Stimulated activated CD4-positive, alpha-beta T cell treated with anti-CD3 and anti-CD28 coated beads, Interleukin-2, amount 100 ng/mL, for 4 hours (primary cell): ENCODE data around the gene PEMT.

Experiments used
- DNase-seq: peaks from one replicate; pipeline ENCODE4 v3.0.0-alpha.2; 2020; ENCODE audit warnings: low read depth

The PEMT gene

DNA sequence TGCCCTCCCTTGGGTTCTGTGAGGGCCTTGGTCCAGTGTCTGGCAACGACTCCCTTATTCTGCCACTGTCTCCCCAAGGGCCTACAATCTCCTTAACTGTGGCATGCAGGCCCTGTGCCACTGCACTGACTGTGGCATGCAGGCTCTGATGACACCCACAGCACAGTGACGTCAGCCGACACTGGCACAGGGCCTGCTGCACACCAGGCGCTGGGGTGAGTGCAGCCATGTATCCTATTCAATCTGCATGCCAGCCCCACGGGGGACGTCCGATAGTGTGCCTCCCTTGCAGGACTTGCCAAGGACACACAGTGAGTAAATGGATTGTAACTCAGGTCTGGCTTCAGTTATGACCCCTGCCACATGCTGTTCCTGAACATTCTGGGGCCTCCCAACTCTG lies 55.6 kb downstream of the PEMT start:
- DNase-seq: no peak

DNA sequence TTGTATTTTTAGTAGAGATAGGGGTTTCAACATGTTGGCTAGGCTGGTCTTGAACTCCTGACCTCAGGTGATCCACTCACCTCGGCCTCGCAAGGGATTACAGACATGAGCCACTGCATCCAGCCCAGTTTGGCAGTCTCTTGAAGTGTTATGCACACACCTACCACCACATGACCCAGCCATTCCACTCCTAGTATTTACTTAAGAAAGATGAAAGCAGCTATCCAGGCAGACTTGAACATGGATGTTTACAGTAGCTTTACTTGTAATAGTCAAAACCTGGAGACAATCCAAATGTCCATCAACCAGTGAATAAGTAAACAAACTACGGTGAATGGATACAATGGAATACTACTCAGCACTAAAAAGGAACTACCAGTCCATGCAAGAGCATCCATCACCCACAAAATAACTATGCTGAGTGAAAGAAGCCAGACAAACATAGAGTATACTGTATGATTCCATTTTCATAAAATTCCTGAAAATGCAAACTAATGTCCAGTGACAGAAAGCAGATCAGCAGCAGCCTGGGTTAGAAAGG lies 57.5 kb downstream of the PEMT start:
- no peak for DNase-seq

DNA sequence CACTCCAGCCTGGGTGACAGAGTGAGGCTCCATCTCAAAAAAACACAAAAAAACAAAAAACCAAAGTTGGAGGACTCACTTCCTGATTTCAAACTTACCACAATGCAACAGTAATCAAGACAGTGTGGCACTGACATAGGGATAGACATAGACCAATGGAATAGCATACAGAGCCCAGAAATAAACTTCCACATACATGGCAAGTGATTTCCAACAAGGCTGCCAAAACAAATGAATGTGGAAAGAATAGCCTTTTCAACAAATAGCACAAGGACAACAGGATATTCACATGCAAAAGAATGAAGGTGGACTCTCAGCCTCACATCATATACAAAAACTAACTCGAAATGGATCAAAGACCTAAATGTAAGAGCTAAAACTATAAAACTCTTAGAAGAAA lies 58.5 kb downstream of the PEMT start:
- DNase-seq: no peak

DNA sequence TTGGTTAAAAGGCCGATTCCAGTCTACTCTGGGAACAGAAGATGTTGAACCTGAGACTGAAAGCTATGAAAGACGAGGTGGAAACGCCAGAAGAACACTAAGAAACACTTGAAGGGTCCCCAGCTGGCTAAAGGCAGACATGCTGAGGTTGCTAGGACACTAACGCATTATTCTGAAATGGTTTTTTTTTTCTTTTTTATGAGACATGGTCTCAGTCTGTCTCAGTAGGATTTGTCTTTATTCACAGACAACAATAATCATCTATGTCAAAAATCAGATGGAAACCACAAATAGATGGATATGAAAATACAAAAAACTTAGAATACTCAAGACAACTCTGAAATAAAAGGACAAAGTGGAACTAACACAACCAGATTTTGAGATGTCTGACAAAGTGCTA lies 60.4 kb downstream of the PEMT start:
- no peak for DNase-seq

DNA sequence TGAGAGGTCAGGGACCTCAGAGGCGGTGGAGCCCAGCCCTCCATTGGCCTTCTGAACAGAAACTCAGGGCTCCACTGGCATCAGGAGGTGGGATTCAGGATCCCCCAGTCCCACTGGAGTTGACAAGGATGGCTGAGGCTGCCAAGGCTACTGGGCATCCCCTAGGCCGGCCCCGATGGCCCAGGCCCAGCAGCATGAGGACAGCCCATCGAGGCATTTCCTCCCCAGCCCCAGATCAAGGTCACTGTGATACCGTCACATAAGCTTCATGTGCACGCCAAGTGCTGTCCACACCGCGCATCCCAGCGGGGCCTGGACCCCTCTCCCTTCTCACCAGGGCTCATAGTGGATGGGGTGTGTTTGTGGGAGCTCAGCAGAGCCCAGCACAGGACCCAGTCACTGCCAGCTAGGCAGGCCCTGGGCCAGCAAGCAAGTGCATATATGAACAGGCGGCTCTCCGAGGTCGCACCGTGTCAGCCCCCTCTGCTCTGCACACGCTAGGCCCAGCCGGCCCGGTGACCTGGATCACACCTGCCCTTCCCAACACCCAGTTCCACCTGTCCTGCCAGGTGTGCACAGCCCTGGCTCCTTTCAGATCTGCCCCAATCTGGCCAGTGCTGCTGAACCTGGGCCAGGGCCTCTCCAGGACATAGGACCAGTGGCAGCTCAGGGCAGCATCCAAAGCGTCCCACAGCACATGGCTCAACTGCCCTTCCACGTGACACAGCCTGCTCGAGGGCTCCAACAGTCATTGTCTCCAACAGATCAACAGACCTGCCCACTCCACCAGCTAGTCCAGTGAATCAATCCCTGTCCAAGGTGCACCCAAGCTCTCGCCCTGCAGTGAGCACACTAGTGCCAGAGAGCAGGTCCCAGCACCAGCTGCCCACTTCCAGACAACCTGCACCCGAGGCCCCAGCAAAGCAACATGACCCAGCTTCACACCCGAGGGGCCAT lies 62.5 kb downstream of the PEMT start:
- DNase-seq: no peak

DNA sequence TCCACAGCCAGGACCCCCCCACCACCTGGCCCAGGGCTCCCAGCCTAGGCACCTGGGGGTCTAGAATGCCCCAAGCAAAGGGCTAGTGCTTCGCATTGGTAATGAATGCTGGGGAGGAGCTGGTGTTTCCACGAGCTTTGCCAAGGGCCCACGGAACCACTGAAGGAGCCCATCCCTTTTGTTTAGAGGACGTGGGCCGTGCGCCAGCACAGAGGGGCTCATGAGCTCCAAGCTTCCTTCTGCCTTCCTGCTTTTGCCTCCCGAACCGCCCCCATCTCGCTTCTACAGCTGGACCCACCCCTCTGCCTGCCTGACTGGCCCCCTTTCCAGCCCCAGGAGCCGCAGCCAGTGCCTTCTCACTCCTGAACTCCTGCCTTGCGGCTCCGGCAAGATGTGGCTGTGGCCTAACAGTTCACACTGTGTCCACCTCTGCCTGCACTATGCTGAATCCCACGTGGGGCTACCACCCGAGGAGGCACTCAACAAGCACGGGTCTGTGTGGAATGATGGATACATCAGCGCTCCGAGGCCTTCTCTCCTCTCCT lies 63.5 kb downstream of the PEMT start:
- no peak for DNase-seq

DNA sequence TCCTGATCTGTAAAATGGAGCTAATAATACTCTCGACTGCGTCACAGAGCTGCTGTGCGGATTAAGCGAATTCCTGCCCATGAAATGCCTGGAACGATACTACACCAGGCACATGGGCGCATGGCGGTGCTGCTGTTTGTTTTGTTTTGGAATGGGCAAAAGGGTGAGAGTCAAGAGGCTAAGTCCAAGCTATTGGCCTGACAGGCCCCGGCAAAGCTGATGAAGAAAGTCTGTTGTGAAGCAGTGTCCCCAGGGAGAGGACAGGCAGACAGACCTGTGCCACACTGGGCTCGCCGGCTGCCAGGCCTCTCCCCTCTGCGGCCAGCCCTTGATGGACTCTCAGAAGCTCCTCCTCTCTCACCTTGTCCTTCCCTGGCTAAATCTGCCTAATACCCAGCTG lies 64.0 kb downstream of the PEMT start:
- no peak for DNase-seq

DNA sequence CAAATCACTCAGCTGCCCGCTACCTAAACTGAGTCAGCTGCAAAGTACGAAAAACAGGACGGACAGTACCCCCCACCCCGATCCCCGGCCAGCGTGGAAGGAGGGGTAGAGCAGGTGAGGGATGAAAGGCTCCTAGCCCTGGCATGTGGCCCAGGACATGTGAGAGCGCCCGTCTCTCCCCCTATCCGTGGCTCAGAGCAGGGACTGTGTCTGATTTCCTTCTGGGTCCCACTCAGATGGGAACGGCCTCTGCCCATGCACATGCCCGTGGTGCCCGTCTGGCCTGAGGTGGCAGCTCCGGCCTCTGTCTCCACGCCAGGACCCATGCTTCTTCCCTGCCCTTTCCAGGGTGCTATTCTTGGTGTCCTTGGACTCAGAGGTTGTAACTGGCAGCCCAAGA lies 65.1 kb downstream of the PEMT start:
- DNase-seq: no peak

DNA sequence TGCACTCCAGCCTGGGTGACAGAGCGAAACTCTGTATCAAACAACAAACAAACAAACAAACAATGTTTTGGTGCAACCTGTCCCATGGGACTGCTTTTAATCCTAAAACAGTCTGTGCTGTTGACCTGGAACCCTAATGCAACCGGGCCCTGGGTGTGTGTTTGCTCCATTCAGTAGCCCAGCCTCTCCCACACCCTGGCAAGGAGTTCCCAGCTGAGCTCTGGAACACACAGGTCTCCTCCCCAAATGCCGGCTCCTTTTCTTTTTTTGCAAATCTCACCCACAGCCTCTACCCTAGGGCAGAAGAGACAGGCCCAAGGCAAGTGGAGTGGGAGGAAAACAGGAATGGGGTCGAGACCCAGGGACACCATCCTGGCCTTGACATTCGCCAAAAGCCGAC lies 65.6 kb downstream of the PEMT start:
- no peak for DNase-seq

DNA sequence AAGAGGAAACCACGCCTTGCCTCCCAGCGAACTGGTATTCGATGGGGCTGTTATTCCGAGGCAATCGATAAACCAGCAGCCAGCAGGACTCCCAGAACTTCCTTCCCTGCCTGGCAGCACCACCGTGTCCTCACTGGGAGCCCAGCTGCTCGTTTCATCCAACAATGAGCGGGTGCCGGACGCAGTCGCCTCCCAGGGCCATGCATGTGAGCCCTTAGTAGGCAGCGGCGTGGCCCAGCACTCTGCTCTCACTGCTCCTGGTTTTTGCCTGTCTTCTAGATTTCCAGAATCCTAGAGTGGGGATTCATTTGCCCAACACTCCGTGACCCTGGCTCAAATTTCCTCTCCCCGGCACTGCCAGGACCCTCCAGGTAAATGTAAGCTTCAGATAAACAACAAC lies 66.2 kb downstream of the PEMT start:
- DNase-seq: no peak

DNA sequence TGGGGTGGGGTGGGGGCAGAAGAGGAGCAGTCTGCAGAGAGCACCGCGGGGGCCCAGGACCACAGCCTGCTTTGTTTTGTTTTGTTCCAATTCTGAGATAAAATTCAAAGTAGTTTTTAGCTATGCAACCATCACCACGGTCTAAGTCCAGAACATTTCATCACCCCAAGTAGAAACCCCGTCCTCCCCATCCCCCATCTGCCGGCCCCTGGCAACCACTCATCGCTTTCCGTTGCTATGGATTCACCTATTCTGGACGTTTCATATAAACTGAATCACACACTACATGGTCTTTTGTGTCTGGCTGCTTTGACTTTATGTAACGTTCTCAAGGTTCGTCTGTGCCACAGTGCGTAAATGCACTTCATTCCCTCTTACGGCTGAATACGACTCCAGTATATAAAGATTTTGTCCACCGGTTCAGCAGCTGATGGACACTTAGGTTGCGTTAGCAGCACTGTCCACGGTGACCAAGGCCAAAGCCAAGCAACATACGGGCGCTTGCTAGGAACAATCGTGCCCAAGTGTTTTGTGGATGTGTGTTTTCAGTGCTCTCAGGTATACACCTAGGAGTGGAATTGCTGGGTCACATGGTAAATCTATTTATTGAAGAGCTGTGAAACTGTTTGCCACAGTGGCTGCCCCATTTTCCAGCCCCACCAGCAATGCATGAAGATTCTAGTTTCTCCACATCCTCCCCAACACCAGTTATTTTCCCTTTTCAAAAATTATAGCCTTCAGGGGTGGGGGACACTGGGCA lies 67.6 kb downstream of the PEMT start:
- DNase-seq: no peak

DNA sequence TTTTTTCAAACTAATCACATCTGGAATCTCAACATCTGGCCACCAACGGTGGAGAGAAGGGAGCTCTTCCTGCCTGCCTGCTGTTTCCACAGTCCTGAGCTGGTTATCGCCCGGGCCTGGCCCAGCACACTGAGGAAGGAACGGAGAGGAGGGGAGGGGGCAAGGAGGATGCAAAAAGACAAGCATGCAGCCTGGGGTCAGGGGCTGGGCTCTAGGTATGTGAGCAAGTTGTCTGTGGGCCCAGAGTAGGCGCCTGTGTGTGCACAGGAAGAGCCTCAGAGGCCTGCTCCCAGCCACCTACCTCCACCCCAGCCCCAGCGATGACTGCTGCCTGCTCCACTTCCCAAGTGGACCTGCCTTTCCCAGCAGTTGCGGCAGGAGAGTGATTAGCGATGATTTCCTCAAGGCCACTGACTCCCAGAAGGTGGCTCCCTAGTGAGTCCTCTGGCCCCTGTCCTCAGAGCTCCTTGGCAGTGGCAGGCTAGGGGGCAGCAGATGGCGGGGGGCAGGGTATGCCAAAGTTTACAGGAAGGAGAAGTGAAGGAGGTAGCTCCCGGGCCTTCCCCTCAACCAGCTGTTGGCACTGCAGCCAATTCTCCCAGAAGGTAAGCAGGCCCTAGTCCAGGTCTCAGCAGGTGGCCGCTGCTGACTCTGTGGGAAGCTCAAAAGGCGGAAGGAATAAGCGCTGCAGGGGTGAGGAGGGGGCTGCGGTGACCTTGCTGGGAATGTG lies 68.3 kb downstream of the PEMT start:
- no peak for DNase-seq

DNA sequence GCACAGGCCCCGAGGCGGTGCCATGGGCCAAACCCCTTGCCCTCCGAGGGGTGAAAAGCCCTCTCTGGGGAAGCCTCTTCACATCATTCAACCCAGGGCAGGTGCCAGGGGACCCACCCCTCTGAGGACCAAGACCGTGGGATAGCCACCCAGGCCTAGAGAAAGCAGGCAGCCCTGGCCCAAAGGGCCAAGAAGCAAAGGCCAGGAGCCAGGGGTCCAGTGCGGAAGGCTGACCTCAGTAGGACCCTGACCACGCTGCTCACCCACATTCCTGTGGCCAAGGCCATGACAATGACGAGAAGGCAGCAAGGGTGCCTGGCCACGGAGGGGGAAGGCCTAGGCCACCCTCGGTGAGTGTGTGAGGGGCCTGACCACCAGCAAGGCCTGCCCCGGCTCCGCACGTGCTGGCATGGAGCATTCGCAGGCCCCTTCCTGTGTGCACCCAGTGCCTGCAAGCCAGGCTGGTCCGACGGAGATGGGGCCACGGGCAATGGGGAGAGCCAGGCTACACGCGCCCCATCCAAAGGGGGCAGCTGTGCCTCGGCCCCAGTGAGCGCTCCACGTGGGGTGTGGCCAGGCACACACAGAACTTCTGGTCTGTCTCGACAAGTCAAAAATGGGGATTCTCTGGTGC lies 70.8 kb downstream of the PEMT start:
- DNase-seq: no peak

DNA sequence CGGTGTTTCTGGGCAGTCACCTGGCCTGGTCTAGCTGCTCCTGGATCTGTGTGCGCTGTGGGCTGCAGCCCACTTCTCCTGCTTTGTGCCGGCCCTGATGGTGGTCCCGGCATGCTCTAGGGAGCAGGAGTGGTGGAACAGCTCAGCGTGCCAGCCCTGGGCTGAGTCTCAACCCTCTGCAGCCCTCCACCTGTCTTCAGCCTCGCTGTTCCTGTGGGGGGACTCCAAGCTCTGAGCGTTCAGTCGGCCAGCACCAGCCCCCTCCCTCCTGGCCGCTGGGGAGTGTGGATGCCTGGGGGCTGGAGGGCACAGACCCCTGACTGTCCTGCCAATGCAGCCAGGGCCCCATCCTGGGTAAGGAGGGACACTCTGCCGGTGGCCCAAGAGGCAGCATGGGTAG lies 71.6 kb downstream of the PEMT start:
- DNase-seq: no peak

DNA sequence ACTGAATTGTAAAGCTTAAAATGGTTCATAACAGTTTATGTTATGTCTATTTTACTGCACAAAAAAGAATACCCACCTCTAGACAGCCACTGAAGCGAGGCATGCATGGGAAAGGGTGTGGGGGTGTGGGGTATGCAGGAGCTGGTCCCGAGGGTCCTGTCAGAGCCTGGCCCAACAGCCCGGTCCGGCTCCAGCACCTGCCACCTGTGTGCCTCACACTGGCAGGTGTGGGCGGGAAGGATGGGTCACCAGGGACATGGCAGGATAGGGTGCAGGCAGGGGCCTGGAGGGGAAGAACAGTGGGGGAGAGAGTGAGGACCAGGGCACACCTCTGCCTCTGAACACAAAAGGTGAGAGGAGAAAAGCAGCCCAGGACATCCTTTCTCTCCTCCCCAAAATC lies 72.6 kb downstream of the PEMT start:
- DNase-seq: no peak

DNA sequence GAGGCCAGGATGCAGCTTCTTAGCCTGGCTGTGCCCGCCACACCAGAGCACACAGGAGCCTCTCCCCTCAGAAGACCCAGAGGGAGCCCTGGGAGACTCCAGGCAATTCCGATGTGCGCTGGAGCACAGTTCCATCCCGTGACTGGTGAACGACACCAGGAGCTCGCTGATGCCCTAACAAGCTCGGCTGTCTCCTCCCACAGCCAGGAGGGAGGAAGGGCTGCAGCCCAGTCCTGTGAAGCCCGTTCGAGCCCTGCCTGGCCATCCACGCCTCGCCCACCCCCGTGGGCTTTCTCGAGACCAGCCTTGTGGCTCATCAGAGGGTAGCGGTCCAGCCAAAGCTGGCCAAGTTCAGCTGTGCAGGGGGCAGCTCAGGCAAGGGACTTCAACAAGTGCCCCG lies 73.5 kb downstream of the PEMT start:
- DNase-seq: no peak

DNA sequence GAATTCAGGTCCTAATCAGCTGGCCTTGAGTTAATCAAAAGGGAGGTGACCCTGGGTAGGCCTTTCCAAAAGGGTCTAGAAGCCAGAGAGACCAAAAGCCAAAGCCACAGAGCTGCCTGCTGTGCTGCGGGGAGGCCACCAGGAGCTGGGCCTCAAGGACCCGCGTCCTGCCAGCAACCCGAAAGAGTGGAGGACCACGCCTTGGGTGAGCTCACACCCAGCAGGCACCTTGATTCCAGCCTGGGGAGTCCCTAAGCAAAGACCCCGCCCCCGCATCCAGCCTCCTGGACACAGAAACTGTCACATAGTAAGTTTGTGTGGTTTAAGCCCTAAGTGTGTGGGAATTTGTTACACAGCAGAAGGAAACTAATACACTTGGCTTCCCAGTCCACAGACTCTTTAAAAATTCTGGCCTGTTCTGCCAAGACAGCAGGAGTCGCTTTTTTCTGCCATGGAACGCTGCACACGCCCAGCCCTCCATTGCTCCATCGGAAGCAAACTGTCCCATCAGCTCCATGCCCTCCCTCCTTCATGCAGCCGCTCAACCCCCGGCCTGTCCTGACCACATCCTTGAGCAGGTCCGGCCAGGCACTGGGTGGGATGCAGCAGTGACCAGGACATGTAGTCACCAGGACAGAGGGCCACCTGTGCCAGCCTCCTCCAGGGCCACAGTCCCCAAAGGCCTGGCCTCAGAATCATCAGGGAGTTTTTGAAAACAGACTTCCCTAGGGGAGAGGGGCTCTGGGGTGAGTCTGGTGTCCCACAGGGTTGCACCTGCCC lies 74.4 kb downstream of the PEMT start:
- no peak for DNase-seq

DNA sequence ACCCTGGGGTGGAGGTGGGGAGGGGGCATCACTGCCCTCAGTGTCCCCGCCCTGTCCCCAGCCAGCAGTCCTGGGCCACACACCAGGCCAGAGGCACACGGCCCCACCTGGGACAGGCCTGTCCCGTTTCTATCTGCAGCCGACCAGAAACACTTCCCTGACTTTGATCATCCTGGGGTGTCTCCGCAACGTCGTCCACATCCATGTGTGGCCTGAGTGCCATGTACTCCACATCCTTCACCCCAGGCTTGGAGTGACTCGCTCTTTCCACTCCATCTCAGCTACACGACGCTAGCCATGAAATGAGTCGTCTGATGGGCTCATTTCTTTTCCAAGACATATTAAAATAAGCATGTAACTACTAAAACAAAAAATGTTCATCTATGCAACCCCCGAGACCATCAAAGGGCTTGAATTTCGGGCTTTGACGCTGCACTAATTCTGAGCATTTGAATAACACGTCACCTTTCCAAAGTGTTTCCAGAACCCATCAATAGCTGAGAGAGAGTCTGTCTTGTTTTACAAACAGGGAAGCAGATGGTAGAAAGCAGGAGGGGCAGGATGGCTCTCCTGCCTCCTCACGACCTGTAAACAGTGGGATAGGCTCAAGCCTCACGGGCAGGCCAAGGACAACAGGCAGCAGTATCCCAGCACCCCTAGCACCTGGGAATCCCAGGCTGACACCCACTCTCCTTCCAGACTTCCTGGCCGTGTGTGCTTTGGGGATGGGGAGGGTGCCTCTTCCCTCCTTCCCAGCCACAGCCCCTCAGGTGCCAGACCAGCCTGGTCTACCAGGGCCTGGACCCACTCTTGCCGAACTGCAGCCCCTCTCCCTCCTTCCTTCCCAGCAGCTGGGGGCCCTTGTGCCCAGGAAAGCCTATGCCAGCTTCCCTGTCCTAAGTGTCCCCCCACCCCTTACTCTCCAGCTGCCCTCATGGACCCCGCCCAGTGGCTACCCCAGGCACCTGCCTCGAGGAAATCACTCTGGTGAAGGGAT lies 75.3 kb downstream of the PEMT start:
- no peak for DNase-seq
